BE2C (cell line): Measurements from ENCODE around the gene CREB3L4.

Source experiments
- DNase-seq: peaks from one replicate; pipeline ENCODE4 v3.0.0-alpha.2; 2020
- H3K27me3 ChIP-seq: fragments of 250-450 bp; sonication (Bioruptor Pico); 2 replicates; pipeline ENCODE4 v1.5.1; 2020; ENCODE audit warnings: mild to moderate bottlenecking
- H3K36me3 ChIP-seq: fragments of 250-450 bp; sonication (Bioruptor Pico); 2 replicates; pipeline ENCODE4 v1.5.1; 2020; ENCODE audit warnings: mild to moderate bottlenecking
- H3K4me1 ChIP-seq: fragments of 250-450 bp; sonication (Bioruptor Pico); 2 replicates; pipeline ENCODE4 v1.5.1; 2020
- H3K4me3 ChIP-seq: 2 replicates; pipeline ENCODE4 v1.5.1; 2011; ENCODE audit warnings: low read depth, low read length
- H3K9me3 ChIP-seq: fragments of 250-450 bp; sonication (Bioruptor Pico); 2 replicates; pipeline ENCODE4 v1.5.1; 2020
- CTCF ChIP-seq: IDR thresholded peaks from 2 replicates; pipeline ENCODE4 v1.5.1; 2012; ENCODE audit warnings: mild to moderate bottlenecking, low read depth, low read length

Gene CREB3L4

GRCh38 chr1:154019269-154019668 lies 51.6 kb downstream of the CREB3L4 start:
- Histone ChIP-seq H3K4me1 (no peaks in the 10 kb centered on the region), H3K9me3 (no peaks in the 10 kb centered on the region), H3K27me3 (no peaks in the 10 kb centered on the region), H3K36me3 (no peaks in the 10 kb centered on the region), H3K4me3 (no peak overlapping the region)
- TF ChIP-seq CTCF: no peak
- no peak for DNase-seq

DNA sequence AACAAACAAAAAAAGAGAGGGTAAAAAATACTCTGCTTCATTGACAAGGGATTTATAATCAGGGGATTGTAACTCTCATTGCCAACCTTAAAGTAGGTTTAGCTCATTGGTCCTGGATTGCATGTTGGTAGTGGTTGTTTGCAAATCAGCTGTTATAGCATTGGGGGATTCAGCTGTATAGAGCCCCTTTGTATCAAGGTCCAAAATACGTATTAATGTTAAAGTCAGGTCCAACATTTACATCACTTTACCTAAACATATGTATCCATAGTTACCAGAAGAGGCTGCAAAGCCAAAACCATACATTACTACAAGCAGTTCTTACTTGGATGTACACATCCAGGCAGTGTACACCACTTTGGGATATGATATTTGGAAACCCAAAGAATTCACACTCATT lies 52.2 kb downstream of the CREB3L4 start:
- TF ChIP-seq CTCF: no peak
- no peaks in the 10 kb centered on the region for H3K36me3 ChIP-seq
- H3K9me3 ChIP-seq: no peaks in the 10 kb centered on the region
- DNase-seq: no peak
- no peaks in the 10 kb centered on the region for H3K4me1 ChIP-seq
- no peaks in the 10 kb centered on the region for H3K27me3 ChIP-seq
- H3K4me3 ChIP-seq: no peak overlapping the region
